ENCODE data around the gene DGKQ. TPM values are rescaled to one million over a fixed set of nuclear protein-coding genes. Genes with fewer than 3 reads are reported as not detected.

The DGKQ gene
- total and polyA plus RNA-seq, 2 experiments from 2014 or later, result 15.1 to 17.1 TPM

- Histone ChIP-seq H3K27me3 (no peaks in the 10 kb centered on the region), H3K9me3 (ENCODE audit: low read depth) (no peaks in the 10 kb centered on the region), H3K4me1 (ENCODE audit: low read depth) (no peaks in the 10 kb centered on the region), H3K4me3 (no peak overlapping the region), H3K27ac (no peak overlapping the region), H3K36me3 (no peaks in the 10 kb centered on the region)
- no peak for DNase-seq (ENCODE audit: low read depth in 1 of 2, low spot score in 1 of 2)
- TF ChIP-seq, protein P1, sequence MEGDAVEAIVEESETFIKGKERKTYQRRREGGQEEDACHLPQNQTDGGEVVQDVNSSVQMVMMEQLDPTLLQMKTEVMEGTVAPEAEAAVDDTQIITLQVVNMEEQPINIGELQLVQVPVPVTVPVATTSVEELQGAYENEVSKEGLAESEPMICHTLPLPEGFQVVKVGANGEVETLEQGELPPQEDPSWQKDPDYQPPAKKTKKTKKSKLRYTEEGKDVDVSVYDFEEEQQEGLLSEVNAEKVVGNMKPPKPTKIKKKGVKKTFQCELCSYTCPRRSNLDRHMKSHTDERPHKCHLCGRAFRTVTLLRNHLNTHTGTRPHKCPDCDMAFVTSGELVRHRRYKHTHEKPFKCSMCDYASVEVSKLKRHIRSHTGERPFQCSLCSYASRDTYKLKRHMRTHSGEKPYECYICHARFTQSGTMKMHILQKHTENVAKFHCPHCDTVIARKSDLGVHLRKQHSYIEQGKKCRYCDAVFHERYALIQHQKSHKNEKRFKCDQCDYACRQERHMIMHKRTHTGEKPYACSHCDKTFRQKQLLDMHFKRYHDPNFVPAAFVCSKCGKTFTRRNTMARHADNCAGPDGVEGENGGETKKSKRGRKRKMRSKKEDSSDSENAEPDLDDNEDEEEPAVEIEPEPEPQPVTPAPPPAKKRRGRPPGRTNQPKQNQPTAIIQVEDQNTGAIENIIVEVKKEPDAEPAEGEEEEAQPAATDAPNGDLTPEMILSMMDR (IDR thresholded peaks at IDR 0.05; ENCODE audit: low read depth, low read length), result no peak
Measured at GRCh38 chr4:909131-909571, 64.2 kb downstream of the DGKQ start.

Other genes starting within 250 kb of the DGKQ start
- 0.92 and 1.8 TPM in 2 replicates for gene CPLX1, start 147.4 kb downstream of the DGKQ start, total RNA-seq
- gene CPLX1, start 147.4 kb downstream of the DGKQ start, polyA plus RNA-seq, result 0.79 TPM in 1 of 2 replicates, not detected in the other
- 88.6 and 144 TPM in 2 replicates for gene GAK, start 41.3 kb downstream of the DGKQ start, total RNA-seq
- gene GAK, start 41.3 kb downstream of the DGKQ start, polyA plus RNA-seq, result 59.8 and 63.8 TPM in 2 replicates
- 31.6 and 36.4 TPM in 2 replicates for gene TMEM175, start 41.1 kb downstream of the DGKQ start, total RNA-seq
- gene TMEM175, start 41.1 kb downstream of the DGKQ start, polyA plus RNA-seq, result 28.3 and 35.1 TPM in 2 replicates
- gene IDUA, start 13.5 kb upstream of the DGKQ start, total RNA-seq, result 13.0 and 14.9 TPM in 2 replicates
- 29.9 and 34.0 TPM in 2 replicates for gene IDUA, start 13.5 kb upstream of the DGKQ start, polyA plus RNA-seq
- gene SLC26A1, start 19.8 kb upstream of the DGKQ start, total RNA-seq, result 0.25 and 0.77 TPM in 2 replicates
- gene SLC26A1, start 19.8 kb upstream of the DGKQ start, polyA plus RNA-seq, result 2.8 and 6.3 TPM in 2 replicates
- gene FGFRL1, start 38.1 kb upstream of the DGKQ start, total RNA-seq, result 32.7 and 40.7 TPM in 2 replicates
- 18.7 and 22.9 TPM in 2 replicates for gene FGFRL1, start 38.1 kb upstream of the DGKQ start, polyA plus RNA-seq
- 0.11 and 0.80 TPM in 2 replicates for gene RNF212, start 140.0 kb upstream of the DGKQ start, total RNA-seq
- gene RNF212, start 140.0 kb upstream of the DGKQ start, polyA plus RNA-seq, result 1.7 and 7.1 TPM in 2 replicates
- 0.12 and 0.42 TPM in 2 replicates for gene SPON2, start 199.0 kb upstream of the DGKQ start, total RNA-seq
- gene SPON2, start 199.0 kb upstream of the DGKQ start, polyA plus RNA-seq, result 0.98 and 1.2 TPM in 2 replicates

Data from cardiac muscle cell (in vitro differentiated cells and primary cell).